HFFc6 (cell line): ENCODE results near the gene LRRC1. TPM values are rescaled to one million over a fixed set of nuclear protein-coding genes. Genes with fewer than 3 reads are reported as not detected.

Experiments used
- DNase-seq: peaks from one replicate; pipeline ENCODE4 v3.0.0-alpha.2; 2018
- H3K27ac Mint-ChIP-seq: 2 replicates; pipeline ENCODE4 v1.8.0; 2020; ENCODE audit warnings: mild to moderate bottlenecking, mixed read lengths
- H3K27me3 Mint-ChIP-seq: 2 replicates; pipeline ENCODE4 v1.8.0; 2021; ENCODE audit warnings: mild to moderate bottlenecking, moderate library complexity, mixed read lengths; ENCODE audit not compliant: insufficient read depth
- H3K36me3 Mint-ChIP-seq: 2 replicates; pipeline ENCODE4 v1.8.0; 2021; ENCODE audit warnings: low read depth, mixed read lengths
- H3K4me1 Mint-ChIP-seq: 2 replicates; pipeline ENCODE4 v1.8.0; 2020; ENCODE audit warnings: low read depth, mixed read lengths
- H3K4me3 Mint-ChIP-seq: 2 replicates; pipeline ENCODE4 v1.8.0; 2020; ENCODE audit warnings: mild to moderate bottlenecking, moderate library complexity, mixed read lengths
- H3K9me3 Mint-ChIP-seq: 2 replicates; pipeline ENCODE4 v1.8.0; 2020; ENCODE audit warnings: mild to moderate bottlenecking, mixed read lengths
- CTCF ChIP-seq: fragments of 200-600 bp; sonication (generic); IDR thresholded peaks from 2 replicates; pipeline ENCODE4 v1.5.0; 2021; ENCODE audit warnings: antibody characterized with exemption, mild to moderate bottlenecking
- total RNA-seq, 6 experiments: library from RNA; stranded (reverse); fragmentation: NEBNext Ultra II Directional; extraction: Animal tissue kit (Norgen Biotek cat#: 25700); gene quantifications; 2 replicates in 1 of 6; 3 replicates in 5 of 6; pipeline ENCODE4 v1.2.3, GENCODE V29; 2021

The LRRC1 gene
- total RNA-seq, 6 experiments from 2014 or later, result 9.3 to 12.0 (median 10.8) TPM

GRCh38 chr6:53947780-53948179 lies 153.0 kb downstream of the LRRC1 start:
- Mint-ChIP-seq H3K9me3 (peaks cover 39% of the 10 kb centered on the region), H3K27me3 (peaks cover 20% of the 10 kb centered on the region), H3K27ac (no peak overlapping the region), H3K36me3 (peaks cover 43% of the 10 kb centered on the region), H3K4me1 (no peaks in the 10 kb centered on the region), H3K4me3 (no peak overlapping the region)
- DNase-seq, result no peak
- TF ChIP-seq CTCF, result no peak

GRCh38 chr6:53951383-53951782 lies 156.6 kb downstream of the LRRC1 start:
- H3K27me3 Mint-ChIP-seq, result peaks cover 11% of the 10 kb centered on the region
- H3K9me3 Mint-ChIP-seq, result peaks cover 39% of the 10 kb centered on the region
- no peak overlapping the region for H3K4me3 Mint-ChIP-seq
- peaks cover 5% of the 10 kb centered on the region; the same call in 1 of the 2 replicates for H3K4me1 Mint-ChIP-seq
- TF ChIP-seq CTCF, result no peak
- peaks cover 42% of the 10 kb centered on the region for H3K36me3 Mint-ChIP-seq
- H3K27ac Mint-ChIP-seq, result no peak overlapping the region
- DNase-seq, result no peak

- no peaks in the 10 kb centered on the region for H3K36me3 Mint-ChIP-seq
- H3K27ac Mint-ChIP-seq, result no peak overlapping the region
- H3K9me3 Mint-ChIP-seq, result no peaks in the 10 kb centered on the region
- peak; percentile 90 for TF ChIP-seq CTCF
- H3K27me3 Mint-ChIP-seq, result no peaks in the 10 kb centered on the region; the same call in 1 of the 2 replicates
- DNase-seq, result peak; percentile 60
- H3K4me3 Mint-ChIP-seq, result no peak overlapping the region
- peaks cover 24% of the 10 kb centered on the region for H3K4me1 Mint-ChIP-seq
Measured at GRCh38 chr6:53956068-53956711, 161.4 kb downstream of the LRRC1 start.

- H3K4me1 Mint-ChIP-seq, result peaks cover 30% of the 10 kb centered on the region
- no peak overlapping the region for H3K4me3 Mint-ChIP-seq
- DNase-seq, result no peak
- no peak for TF ChIP-seq CTCF
- no peak overlapping the region for H3K27ac Mint-ChIP-seq
- H3K9me3 Mint-ChIP-seq, result no peaks in the 10 kb centered on the region
- no peaks in the 10 kb centered on the region for H3K36me3 Mint-ChIP-seq
- no peaks in the 10 kb centered on the region; the same call in 1 of the 2 replicates for H3K27me3 Mint-ChIP-seq
Measured at GRCh38 chr6:53956804-53957203, 162.0 kb downstream of the LRRC1 start.

- H3K4me1 Mint-ChIP-seq, result peaks cover 46% of the 10 kb centered on the region
- DNase-seq, result peak; percentile 50
- H3K9me3 Mint-ChIP-seq, result no peaks in the 10 kb centered on the region
- H3K4me3 Mint-ChIP-seq, result peak overlapping the region; percentile 63
- no peak for TF ChIP-seq CTCF
- no peaks in the 10 kb centered on the region; the same call in 1 of the 2 replicates for H3K27me3 Mint-ChIP-seq
- H3K27ac Mint-ChIP-seq, result peak overlapping the region; percentile 77
- H3K36me3 Mint-ChIP-seq, result no peaks in the 10 kb centered on the region
Measured at GRCh38 chr6:53959717-53960116, 164.9 kb downstream of the LRRC1 start.
